Measurements from ENCODE around the gene DRD2. TPM values are rescaled to one million over a fixed set of nuclear protein-coding genes. Genes with fewer than 3 reads are reported as not detected.

The DRD2 gene
- total RNA-seq, 2 donors from 2014 or later, result not detected

DNA sequence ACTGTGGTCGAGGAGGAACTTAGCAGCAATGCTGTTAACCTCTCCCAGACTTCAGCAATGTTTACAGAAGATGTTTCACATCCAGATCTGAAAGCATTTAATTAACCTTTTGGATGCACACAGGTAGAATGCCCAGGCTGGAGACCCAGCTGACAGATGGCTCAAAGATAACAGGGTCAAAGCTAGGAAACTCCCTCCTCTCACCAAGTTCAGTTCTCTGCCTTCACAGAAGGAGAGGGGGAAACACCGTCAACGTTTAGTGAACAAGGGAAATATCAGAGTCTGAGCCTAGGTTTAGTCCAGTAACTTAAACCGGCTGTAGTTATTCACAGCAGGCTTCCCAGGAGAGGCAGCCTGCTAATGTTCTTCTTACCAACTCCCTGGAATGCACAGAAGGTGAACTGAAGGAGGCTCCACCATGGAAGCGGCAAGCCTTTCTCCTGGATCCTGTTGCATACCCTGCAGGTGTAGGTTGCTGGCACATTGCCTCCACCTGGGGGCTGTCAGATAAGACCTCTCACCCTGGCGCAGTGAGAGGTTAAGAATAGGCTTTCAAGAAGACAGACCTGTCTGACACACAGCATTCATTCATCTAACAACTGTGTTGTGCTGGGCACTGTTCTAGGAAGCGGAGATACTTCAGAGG, 111.1 kb downstream of the DRD2 start:
- no peak for DNase-seq (ENCODE audit: low spot score)
- Histone ChIP-seq H3K27ac (no peak overlapping the region), H3K4me1 (no peaks in the 10 kb centered on the region), H3K9me3 (no peaks in the 10 kb centered on the region), H3K36me3 (peaks cover 49% of the 10 kb centered on the region), H3K27me3 (no peaks in the 10 kb centered on the region), H3K4me3 (no peak overlapping the region)
- TF ChIP-seq, protein P1, sequence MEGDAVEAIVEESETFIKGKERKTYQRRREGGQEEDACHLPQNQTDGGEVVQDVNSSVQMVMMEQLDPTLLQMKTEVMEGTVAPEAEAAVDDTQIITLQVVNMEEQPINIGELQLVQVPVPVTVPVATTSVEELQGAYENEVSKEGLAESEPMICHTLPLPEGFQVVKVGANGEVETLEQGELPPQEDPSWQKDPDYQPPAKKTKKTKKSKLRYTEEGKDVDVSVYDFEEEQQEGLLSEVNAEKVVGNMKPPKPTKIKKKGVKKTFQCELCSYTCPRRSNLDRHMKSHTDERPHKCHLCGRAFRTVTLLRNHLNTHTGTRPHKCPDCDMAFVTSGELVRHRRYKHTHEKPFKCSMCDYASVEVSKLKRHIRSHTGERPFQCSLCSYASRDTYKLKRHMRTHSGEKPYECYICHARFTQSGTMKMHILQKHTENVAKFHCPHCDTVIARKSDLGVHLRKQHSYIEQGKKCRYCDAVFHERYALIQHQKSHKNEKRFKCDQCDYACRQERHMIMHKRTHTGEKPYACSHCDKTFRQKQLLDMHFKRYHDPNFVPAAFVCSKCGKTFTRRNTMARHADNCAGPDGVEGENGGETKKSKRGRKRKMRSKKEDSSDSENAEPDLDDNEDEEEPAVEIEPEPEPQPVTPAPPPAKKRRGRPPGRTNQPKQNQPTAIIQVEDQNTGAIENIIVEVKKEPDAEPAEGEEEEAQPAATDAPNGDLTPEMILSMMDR (IDR thresholded peaks at IDR 0.05), result no peak

DNA sequence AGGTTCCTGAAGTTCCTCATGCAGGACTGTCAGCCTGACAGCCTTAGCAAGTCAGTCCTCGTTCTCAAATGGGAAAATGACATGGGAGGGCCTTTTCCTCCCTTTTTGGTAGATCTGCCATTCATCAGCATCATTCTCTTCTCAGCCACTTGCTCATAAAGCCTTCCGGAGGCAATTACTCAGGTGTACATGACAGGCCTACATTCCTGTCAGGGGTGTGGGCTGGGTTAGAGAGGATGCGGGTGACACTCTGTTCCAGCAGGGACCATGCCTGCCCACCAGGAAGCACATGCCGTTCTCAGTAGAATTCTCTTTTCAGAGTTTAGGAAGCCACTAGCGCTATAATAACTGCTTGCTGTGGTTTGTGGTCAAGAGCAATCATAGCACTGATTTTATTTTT, 111.8 kb downstream of the DRD2 start:
- Histone ChIP-seq H3K4me1 (no peaks in the 10 kb centered on the region), H3K4me3 (no peak overlapping the region), H3K27me3 (no peaks in the 10 kb centered on the region), H3K9me3 (no peaks in the 10 kb centered on the region), H3K27ac (no peak overlapping the region), H3K36me3 (peaks cover 54% of the 10 kb centered on the region)
- TF ChIP-seq, protein P1 (IDR thresholded peaks at IDR 0.05), result no peak
- no peak for DNase-seq (ENCODE audit: low spot score)

Small RNA genes within 50 kb of the gene (microRNA-seq; reads per million reads assigned to microRNA genes)
- 0 reads per million in 2 donors for gene MIR4301 (ENCODE audit: borderline number of aligned reads in 2 of 2, borderline replicate concordance in 1 of 2)

Other genes starting within 250 kb of the DRD2 start
- gene TTC12, start 160.8 kb downstream of the DRD2 start, total RNA-seq, result 1 to 10 TPM; 4.6 to 6.3 TPM
- gene ANKK1, start 87.6 kb downstream of the DRD2 start, total RNA-seq, result not detected
- under 1 TPM; 0.16 to 0.19 TPM for gene TMPRSS5, start 230.9 kb upstream of the DRD2 start, total RNA-seq